ENCODE measurements around the gene RERE.

RERE gene

GRCh38 chr1:8565802-8566201 lies 251.6 kb downstream of the RERE start:
- DNase-seq, result no peak

GRCh38 chr1:8563944-8564537 lies 253.4 kb downstream of the RERE start:
- no peak for DNase-seq

GRCh38 chr1:8562881-8563865 lies 254.3 kb downstream of the RERE start:
- DNase-seq, result no peak

- no peak for DNase-seq
These were observed 255.2 kb downstream of the RERE start for GRCh38 chr1:8562222-8562621.

- peak; percentile 70 for DNase-seq
These were observed 256.6 kb downstream of the RERE start for GRCh38 chr1:8560611-8561544.

GRCh38 chr1:8560035-8560434 lies 257.4 kb downstream of the RERE start:
- no peak for DNase-seq

GRCh38 chr1:8555582-8555981 lies 261.9 kb downstream of the RERE start:
- no peak for DNase-seq

- DNase-seq, result no peak
These were observed 262.4 kb downstream of the RERE start for GRCh38 chr1:8554956-8555534.

GRCh38 chr1:8552820-8553397 lies 264.5 kb downstream of the RERE start:
- no peak for DNase-seq

GRCh38 chr1:8551613-8552489 lies 265.6 kb downstream of the RERE start:
- no peak for DNase-seq

- DNase-seq, result no peak
These were observed 266.4 kb downstream of the RERE start for GRCh38 chr1:8551057-8551456.

GRCh38 chr1:8547791-8548190 lies 269.6 kb downstream of the RERE start:
- no peak for DNase-seq

GRCh38 chr1:8545078-8545477 lies 272.4 kb downstream of the RERE start:
- no peak for DNase-seq

- no peak for DNase-seq
These were observed 272.8 kb downstream of the RERE start for GRCh38 chr1:8544644-8545043.

GRCh38 chr1:8543965-8544364 lies 273.5 kb downstream of the RERE start:
- DNase-seq, result no peak

- DNase-seq, result no peak
These were observed 275.4 kb downstream of the RERE start for GRCh38 chr1:8541961-8542521.

GRCh38 chr1:8540971-8541370 lies 276.5 kb downstream of the RERE start:
- no peak for DNase-seq

GRCh38 chr1:8540261-8540941 lies 277.0 kb downstream of the RERE start:
- DNase-seq, result no peak

- DNase-seq, result no peak
These were observed 277.8 kb downstream of the RERE start for GRCh38 chr1:8539683-8540082.

GRCh38 chr1:8538502-8538901 lies 278.9 kb downstream of the RERE start:
- DNase-seq, result no peak

All from NCI-H1105 treated with DMSO at 0.1 percent for 48 hours (cell line).